Upper lobe of left lung (tissue), 4 donors: ENCODE results near the gene GNG5.

Experiments
- CTCF ChIP-seq, 6 experiments: fragments of 450-650 bp in 4 of 6; fragments of 200-600 bp in 2 of 6; sonication (generic) in 2 of 6; IDR thresholded peaks; one replicate each; pipeline ENCODE4 v1.5.1; 2016 to 2019; ENCODE audit warnings: antibody characterized with exemption in 6 of 6
- EP300 ChIP-seq, 4 donors: sonication (generic); formaldehyde crosslinking; IDR thresholded peaks; one replicate each; pipeline ENCODE4 v1.5.1; 2017; ENCODE audit warnings: antibody characterized with exemption in 4 of 4, control low read depth in 2 of 4
- POLR2A ChIP-seq, 4 donors: fragments of 450-650 bp; IDR thresholded peaks; one replicate each; pipeline ENCODE4 v1.5.1; 2016 to 2017; ENCODE audit warnings: antibody characterized with exemption in 4 of 4, mild to moderate bottlenecking in 2 of 4
- POLR2AphosphoS5 ChIP-seq, 2 donors: sonication (generic); formaldehyde crosslinking; IDR thresholded peaks; one replicate each; pipeline ENCODE4 v1.5.1; 2017; ENCODE audit warnings: antibody characterized with exemption in 2 of 2

DNA sequence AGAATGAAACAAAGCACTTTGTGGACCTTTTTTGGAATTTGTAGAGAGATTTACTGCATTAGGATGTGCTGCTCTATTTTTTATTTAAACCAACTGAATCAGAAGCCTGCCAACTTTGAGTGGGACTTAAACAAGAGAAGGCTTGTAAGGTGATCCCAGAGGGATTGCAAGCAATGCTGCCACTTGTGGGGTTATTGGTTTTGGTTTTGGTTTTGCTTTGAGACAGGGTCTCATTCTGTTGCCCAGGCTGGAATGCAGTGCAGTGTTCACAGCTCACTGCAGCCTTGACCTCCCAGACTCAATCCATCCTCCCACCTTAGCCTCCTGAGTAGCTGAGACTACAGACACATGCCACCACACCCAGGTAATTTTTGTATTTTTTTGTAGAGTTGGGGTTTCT lies 32.2 kb upstream of the GNG5 start:
- TF ChIP-seq POLR2A (IDR thresholded peaks at IDR 0.05): no peak
- TF ChIP-seq CTCF (IDR thresholded peaks at IDR 0.05): no peak
- no peak for TF ChIP-seq EP300 (IDR thresholded peaks at IDR 0.05)
- TF ChIP-seq POLR2AphosphoS5 (IDR thresholded peaks at IDR 0.05): no peak
